Thoracic aorta (tissue), 2 donors: Measurements from ENCODE around the gene CDH8. TPM values are rescaled to one million over a fixed set of nuclear protein-coding genes. Genes with fewer than 3 reads are reported as not detected.
"Not testable (repeated sequence)": the region's sequence is repeated elsewhere in the genome, so short reads cannot be mapped to it uniquely, and the experiment has no call there.

ENCODE experiments used
- ATAC-seq: fragments of 150-250 bp; one replicate; pipeline ENCODE4 v1.8.0; 2017; ENCODE audit warnings: low read depth; ENCODE audit not compliant: insufficient number of reproducible peaks, low FRiP score
- DNase-seq: peaks from one replicate; pipeline ENCODE4 v3.0.0-alpha.2; 2020; ENCODE audit warnings: low spot score
- H3K27ac ChIP-seq, 2 donors: fragments of 200-600 bp; sonication (generic); 1 replicate in 1 of 2; 2 replicates in 1 of 2; pipeline ENCODE4 v1.5.1; 2016; ENCODE audit warnings: mild to moderate bottlenecking in 2 of 2, moderate library complexity in 2 of 2
- H3K27me3 ChIP-seq: fragments of 200-600 bp; sonication (generic); replicated peaks from 2 replicates; pipeline ENCODE4 v1.6.0; 2016; ENCODE audit warnings: mild to moderate bottlenecking; ENCODE audit not compliant: insufficient read depth
- H3K36me3 ChIP-seq: fragments of 200-600 bp; sonication (generic); one replicate; pipeline ENCODE4 v1.5.1; 2016
- H3K4me1 ChIP-seq, 2 donors: fragments of 200-600 bp; sonication (generic); 1 replicate in 1 of 2; 2 replicates in 1 of 2; pipeline versions ENCODE4 v1.5.1 to v1.6.0; 2016; ENCODE audit warnings: low read depth in 2 of 2, mild to moderate bottlenecking in 1 of 2; ENCODE audit not compliant: control insufficient read depth in 1 of 2
- H3K4me3 ChIP-seq: fragments of 200-600 bp; sonication (generic); 2 replicates; pipeline ENCODE4 v1.5.1; 2016; ENCODE audit warnings: mild to moderate bottlenecking
- H3K9me3 ChIP-seq: fragments of 200-600 bp; sonication (generic); 2 replicates; pipeline ENCODE4 v1.5.1; 2016
- CTCF ChIP-seq: fragments of 200-600 bp; sonication (generic); IDR thresholded peaks from one replicate; pipeline ENCODE4 v1.5.1; 2019; ENCODE audit warnings: antibody characterized with exemption
- total RNA-seq, 2 donors: library from RNA; depleted of rRNA; stranded (reverse); fragments of >200 nt; gene quantifications; one replicate each; pipeline versions ENCODE4 v1.1.0 to v1.2.3, GENCODE V29; 2016

The CDH8 gene
- total RNA-seq, 2 donors from 2014 or later, result 5.4 to 7.0 TPM

DNA sequence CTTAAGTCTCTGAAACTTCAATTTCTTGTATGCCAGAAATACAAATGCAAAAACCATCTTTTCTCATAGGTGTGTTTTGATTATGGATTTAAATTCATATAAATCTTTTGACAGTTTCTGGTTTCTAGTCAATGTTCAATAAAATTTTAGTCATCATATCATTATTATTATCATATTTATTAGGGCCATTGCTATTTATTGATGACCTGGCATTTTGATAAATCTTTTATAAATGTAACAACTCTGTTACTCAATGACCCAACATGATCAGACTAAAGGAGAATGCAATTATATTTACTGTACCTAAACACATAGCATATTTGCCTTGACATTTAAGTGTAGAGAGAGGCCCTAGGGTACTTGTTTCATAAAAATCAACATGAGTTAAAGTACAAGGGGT, 320.8 kb downstream of the CDH8 start:
- Histone ChIP-seq H3K4me1 (no peaks in the 10 kb centered on the region), H3K36me3 (no peaks in the 10 kb centered on the region), H3K27ac (no peak overlapping the region), H3K27me3 (no peaks in the 10 kb centered on the region), H3K4me3 (no peak overlapping the region), H3K9me3 (no peaks in the 10 kb centered on the region)
- DNase-seq (no peak), ATAC-seq (no peak)
- no peak for TF ChIP-seq CTCF

DNA sequence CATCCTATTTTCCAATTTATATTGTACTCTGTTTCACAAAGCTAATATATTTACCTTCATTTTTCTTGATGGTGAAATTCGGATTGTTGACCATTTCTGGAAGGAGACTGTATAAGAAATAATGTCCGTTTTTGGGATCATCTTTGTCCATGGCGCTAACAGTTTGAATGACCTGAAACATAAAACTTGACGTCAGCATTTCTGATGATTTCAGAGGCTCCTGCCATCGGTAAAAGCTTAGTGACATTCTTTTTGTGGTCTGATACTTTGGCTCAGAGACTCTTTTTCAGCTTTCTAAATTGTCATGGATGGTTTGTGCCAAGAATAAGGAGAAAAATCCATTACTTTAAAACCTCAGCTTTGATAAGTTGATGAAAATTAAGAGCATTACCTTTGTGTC, 322.5 kb downstream of the CDH8 start:
- ATAC-seq (no peak), DNase-seq (no peak)
- H3K4me1 ChIP-seq, result no peaks in the 10 kb centered on the region
- H3K27ac ChIP-seq, result no peak overlapping the region
- H3K4me3 ChIP-seq, result no peak overlapping the region
- no peak for TF ChIP-seq CTCF
- no peaks in the 10 kb centered on the region for H3K27me3 ChIP-seq
- no peaks in the 10 kb centered on the region for H3K36me3 ChIP-seq
- no peaks in the 10 kb centered on the region for H3K9me3 ChIP-seq

GRCh38 chr16:61699640-61700039, 336.6 kb downstream of the CDH8 start:
- ATAC-seq, H3K4me1 ChIP-seq, H3K36me3 ChIP-seq, H3K9me3 ChIP-seq, DNase-seq, H3K4me3 ChIP-seq, H3K27me3 ChIP-seq, H3K27ac ChIP-seq: not testable (repeated sequence)

- no peaks in the 10 kb centered on the region for H3K36me3 ChIP-seq
- no peaks in the 10 kb centered on the region for H3K4me1 ChIP-seq
- no peak for DNase-seq
- no peak for ATAC-seq
- no peak overlapping the region for H3K27ac ChIP-seq
- H3K27me3 ChIP-seq, result no peaks in the 10 kb centered on the region
- H3K4me3 ChIP-seq, result no peak overlapping the region
- no peak for TF ChIP-seq CTCF
- no peaks in the 10 kb centered on the region for H3K9me3 ChIP-seq
Observed at GRCh38 chr16:61684541-61684940, 351.7 kb downstream of the CDH8 start.

- H3K4me3 ChIP-seq, result no peak overlapping the region
- H3K36me3 ChIP-seq, result no peaks in the 10 kb centered on the region
- DNase-seq, result no peak
- TF ChIP-seq CTCF, result no peak
- no peak overlapping the region for H3K27ac ChIP-seq
- no peaks in the 10 kb centered on the region for H3K4me1 ChIP-seq
- no peak for ATAC-seq
- no peaks in the 10 kb centered on the region for H3K9me3 ChIP-seq
- no peaks in the 10 kb centered on the region for H3K27me3 ChIP-seq
Observed at GRCh38 chr16:61681673-61682072, 354.6 kb downstream of the CDH8 start.

GRCh38 chr16:61681124-61681523, 355.1 kb downstream of the CDH8 start:
- no peak for DNase-seq
- H3K9me3 ChIP-seq, result no peaks in the 10 kb centered on the region
- no peaks in the 10 kb centered on the region for H3K4me1 ChIP-seq
- no peak overlapping the region for H3K4me3 ChIP-seq
- no peak overlapping the region for H3K27ac ChIP-seq
- no peak for ATAC-seq
- H3K27me3 ChIP-seq, result no peaks in the 10 kb centered on the region
- no peaks in the 10 kb centered on the region for H3K36me3 ChIP-seq
- no peak for TF ChIP-seq CTCF
